H1 (cell line): Measurements from ENCODE around the gene CTSA. TPM values are rescaled to one million over a fixed set of nuclear protein-coding genes. Genes with fewer than 3 reads are reported as not detected.

Experiments used
- CTCF ChIA-PET: fragments of 300-600 bp; sonication (Branson Sonifier 250); formaldehyde crosslinking; loops from one replicate; lab custom pipeline; 2021; ENCODE audit not compliant: partially characterized antibody; lab: Charles Lee
- POLR2A ChIA-PET: fragments of 300-600 bp; sonication (Branson Sonifier 250); formaldehyde crosslinking; loops from one replicate; lab custom pipeline; 2021; ENCODE audit warnings: inconsistent platforms; ENCODE audit not compliant: partially characterized antibody; lab: Charles Lee
- DNase-seq, 2 experiments: peaks; one replicate each; pipeline versions ENCODE4 v3.0.0 to v3.0.0-alpha.2; 2010 to 2022; ENCODE audit warnings: low spot score in 2 of 2, low read depth in 1 of 2, mixed read lengths in 1 of 2
- FAIRE-seq: peaks from 2 replicates; lab custom pipeline; 2011; peaks lifted over from hg19 to GRCh38; lab: Jason Lieb, UNC
- H2AFZ ChIP-seq: 2 replicates; pipeline ENCODE4 v1.8.1; 2012; ENCODE audit warnings: low read length, inconsistent platforms
- H2AK5ac ChIP-seq: 2 replicates; pipeline ENCODE4 v1.6.1; 2013; ENCODE audit warnings: low read depth, low read length
- H2BK120ac ChIP-seq: replicated peaks from 2 replicates; pipeline ENCODE3; 2013; ENCODE audit warnings: low read depth, low read length, inconsistent platforms
- H2BK12ac ChIP-seq: 2 replicates; pipeline ENCODE4 v1.6.1; 2013; ENCODE audit warnings: low read depth, low read length
- H2BK15ac ChIP-seq: 2 replicates; pipeline ENCODE4 v1.6.1; 2013; ENCODE audit warnings: low read length
- H2BK20ac ChIP-seq: 2 replicates; pipeline ENCODE4 v1.6.1; 2013; ENCODE audit warnings: low read length
- H2BK5ac ChIP-seq: 2 replicates; pipeline ENCODE4 v1.6.1; 2013; ENCODE audit warnings: low read depth, low read length
- H3K14ac ChIP-seq: 2 replicates; pipeline ENCODE4 v1.6.1; 2013; ENCODE audit warnings: inconsistent platforms; ENCODE audit not compliant: insufficient read length
- H3K18ac ChIP-seq: 2 replicates; pipeline ENCODE4 v1.6.1; 2013; ENCODE audit warnings: low read length; ENCODE audit errors: extremely low read depth
- H3K23ac ChIP-seq: 2 replicates; pipeline ENCODE4 v1.6.1; 2013; ENCODE audit warnings: inconsistent platforms; ENCODE audit not compliant: insufficient read length
- H3K23me2 ChIP-seq: 2 replicates; pipeline ENCODE4 v1.6.1; 2013; ENCODE audit warnings: low read depth, low read length
- H3K27ac ChIP-seq: 2 replicates; pipeline ENCODE4 v1.6.1; 2011; ENCODE audit warnings: low read depth, low read length, inconsistent platforms
- H3K27me3 ChIP-seq, 4 experiments: replicated peaks in 1 of 4; 1 replicate in 1 of 4; 2 replicates in 3 of 4; pipeline versions ENCODE4 v1.6.1 to v1.8.1; 2011 to 2013; ENCODE audit warnings: low read length in 3 of 4, mild to moderate bottlenecking in 3 of 4, inconsistent platforms in 2 of 4, mixed read lengths in 2 of 4, moderate library complexity in 1 of 4; ENCODE audit not compliant: control insufficient read depth in 3 of 4, insufficient read depth in 3 of 4; ENCODE audit errors: extremely low read depth in 1 of 4
- H3K36me3 ChIP-seq, 4 experiments: 2 replicates each; pipeline versions ENCODE4 v1.6.1 to v1.8.1; 2011 to 2013; ENCODE audit warnings: mild to moderate bottlenecking in 4 of 4, low read length in 3 of 4, moderate library complexity in 2 of 4, control low read depth in 1 of 4, inconsistent platforms in 1 of 4; ENCODE audit not compliant: insufficient read depth in 4 of 4, control insufficient read depth in 2 of 4
- H3K4ac ChIP-seq: replicated peaks from 2 replicates; pipeline ENCODE3; 2013; ENCODE audit warnings: low read length, low read depth, mixed read lengths, inconsistent platforms; ENCODE audit not compliant: insufficient read length
- H3K4me1 ChIP-seq, 4 experiments: replicated peaks in 1 of 4; 1 replicate in 1 of 4; 2 replicates in 3 of 4; pipeline versions ENCODE4 v1.6.1 to v1.8.1; 2011 to 2013; ENCODE audit warnings: low read length in 3 of 4, inconsistent platforms in 2 of 4, mixed read lengths in 1 of 4; ENCODE audit not compliant: insufficient read depth in 4 of 4, control insufficient read depth in 3 of 4
- H3K4me2 ChIP-seq, 2 experiments: 2 replicates each; pipeline versions ENCODE4 v1.6.1 to v1.8.1; 2011 to 2013; ENCODE audit warnings: low read depth in 2 of 2, low read length in 2 of 2, control low read depth in 1 of 2, inconsistent platforms in 1 of 2, mild to moderate bottlenecking in 1 of 2; ENCODE audit not compliant: insufficient read depth in 1 of 2
- H3K4me3 ChIP-seq, 4 experiments: fragments of 200-600, 300-600 bp in 1 of 4; sonication (generic), shearing (Covaris generic), sonication (Bioruptor Twin) in 1 of 4; 2 replicates each; pipeline versions ENCODE4 v1.5.1 to v1.8.1; 2011 to 2016; ENCODE audit warnings: low read length in 4 of 4, low read depth in 3 of 4, control low read depth in 2 of 4, inconsistent platforms in 2 of 4, mild to moderate bottlenecking in 2 of 4, mixed read lengths in 1 of 4, moderate library complexity in 1 of 4; ENCODE audit not compliant: insufficient read depth in 2 of 4; ENCODE audit errors: extremely low read depth in 1 of 4
- H3K56ac ChIP-seq: replicated peaks from 2 replicates; pipeline ENCODE3; 2013; ENCODE audit warnings: low read depth, mild to moderate bottlenecking, mixed read lengths, low read length, inconsistent platforms; ENCODE audit not compliant: insufficient read length
- H3K79me1 ChIP-seq: 2 replicates; pipeline ENCODE4 v1.6.1; 2013; ENCODE audit warnings: low read depth, low read length, control low read depth
- H3K79me2 ChIP-seq, 2 experiments: 2 replicates each; pipeline versions ENCODE4 v1.6.1 to v1.8.1; 2012 to 2013; ENCODE audit warnings: low read length in 2 of 2, mild to moderate bottlenecking in 2 of 2, inconsistent platforms in 1 of 2; ENCODE audit not compliant: insufficient read depth in 2 of 2, control insufficient read depth in 1 of 2
- H3K9ac ChIP-seq, 4 experiments: replicated peaks in 1 of 4; 1 replicate in 1 of 4; 2 replicates in 3 of 4; pipeline versions ENCODE4 v1.6.1 to v1.8.1; 2011 to 2013; ENCODE audit warnings: low read depth in 3 of 4, low read length in 3 of 4, control low read depth in 2 of 4, mild to moderate bottlenecking in 2 of 4, moderate library complexity in 2 of 4, inconsistent platforms in 1 of 4; ENCODE audit errors: extremely low read depth in 1 of 4
- H3K9me3 ChIP-seq, 2 experiments: 2 replicates each; pipeline versions ENCODE4 v1.6.1 to v1.8.1; 2012 to 2013; ENCODE audit warnings: mild to moderate bottlenecking in 2 of 2, moderate library complexity in 2 of 2, control low read depth in 1 of 2, inconsistent platforms in 1 of 2, low read depth in 1 of 2, low read length in 1 of 2, mixed read lengths in 1 of 2; ENCODE audit not compliant: insufficient read depth in 2 of 2
- H4K20me1 ChIP-seq, 2 experiments: replicated peaks in 1 of 2; 2 replicates each; pipeline versions ENCODE3 to v1.8.1; 2011 to 2013; ENCODE audit warnings: inconsistent platforms in 2 of 2, low read length in 2 of 2, mild to moderate bottlenecking in 1 of 2; ENCODE audit not compliant: insufficient read depth in 2 of 2, control insufficient read depth in 1 of 2
- H4K5ac ChIP-seq: 2 replicates; pipeline ENCODE4 v1.6.1; 2013; ENCODE audit warnings: low read length, low read depth, mixed read lengths, inconsistent platforms; ENCODE audit not compliant: insufficient read length
- H4K8ac ChIP-seq: 2 replicates; pipeline ENCODE4 v1.8.0; 2013; ENCODE audit warnings: mild to moderate bottlenecking, moderate library complexity, low read length, inconsistent platforms; ENCODE audit not compliant: insufficient read depth; ENCODE audit errors: extremely low read depth
- H4K91ac ChIP-seq: replicated peaks from 2 replicates; pipeline ENCODE3; 2013; ENCODE audit warnings: low read length, mixed read lengths, inconsistent platforms; ENCODE audit not compliant: insufficient read length
- BRCA1 ChIP-seq: IDR thresholded peaks from 2 replicates; pipeline ENCODE4 v1.6.1; 2012; ENCODE audit warnings: low read depth, low read length, improper control_type of control experiment
- CEBPB ChIP-seq: IDR thresholded peaks from 2 replicates; pipeline ENCODE4 v1.6.1; 2012; ENCODE audit warnings: low read depth, low read length
- JUN ChIP-seq: IDR thresholded peaks from 2 replicates; pipeline ENCODE4 v1.6.1; 2011; ENCODE audit warnings: low read depth, mild to moderate bottlenecking, improper control_type of control experiment, low read length
- KDM5A ChIP-seq: fragments of 200-600 bp; IDR thresholded peaks from 2 replicates; pipeline ENCODE4 v1.7.1; 2012; ENCODE audit warnings: mild to moderate bottlenecking, low read length, inconsistent platforms, mixed read lengths
- POLR2A ChIP-seq, 2 experiments: IDR thresholded peaks; 1 replicate in 1 of 2; 2 replicates in 1 of 2; pipeline ENCODE4 v1.6.1; 2011; ENCODE audit warnings: low read depth in 2 of 2, low read length in 2 of 2, mild to moderate bottlenecking in 2 of 2; ENCODE audit errors: control extremely low read depth in 1 of 2
- SAP30 ChIP-seq: fragments of 300-600 bp; sonication (generic); IDR thresholded peaks from 2 replicates; pipeline ENCODE4 v1.7.1; 2012; ENCODE audit warnings: low read length, moderate library complexity, mild to moderate bottlenecking, inconsistent platforms; ENCODE audit not compliant: insufficient read depth, insufficient replicate concordance
- SP1 ChIP-seq: IDR thresholded peaks from 2 replicates; pipeline ENCODE4 v1.6.1; 2011; ENCODE audit warnings: low read depth, low read length
- WGBS, 2 experiments: shearing (Covaris generic) in 1 of 2; methylation state at CpG; one replicate each; pipeline versions ENCODE4 v1.1.6 to v1.1.7; 2013 to 2015; ENCODE audit warnings: low lambda C conversion rate in 2 of 2, mixed read lengths in 2 of 2, inconsistent platforms in 1 of 2, low coverage in 1 of 2, missing lambda C conversion rate in 1 of 2; ENCODE audit not compliant: insufficient replicate concordance in 2 of 2, insufficient coverage in 1 of 2, insufficient read length in 1 of 2; ENCODE audit errors: extremely low coverage in 1 of 2, missing lambda C conversion rate in 1 of 2; 5-methylcytosine and 5-hydroxymethylcytosine counted together
- polyA plus RNA-seq, 7 experiments: library from polyadenylated mRNA; depleted of rRNA in 3 of 7; stranded (reverse) in 5 of 7; unstranded in 2 of 7; fragments of >200 nt in 5 of 7; fragments of 200-250 nt in 2 of 7; gene quantifications; 1 replicate in 5 of 7; 2 replicates in 1 of 7; 4 replicates in 1 of 7; pipeline versions ENCODE4 v1.2.1 to v1.2.3, GENCODE V29; 2011 to 2013; ENCODE audit warnings: missing spikeins in 2 of 7, mixed read lengths in 2 of 7
- total RNA-seq: library from RNA; stranded (reverse); fragmentation: NEBNext Ultra II Directional; extraction: Animal tissue kit (Norgen Biotek cat#: 25700); gene quantifications from 2 replicates; pipeline ENCODE4 v1.2.1, GENCODE V29; 2021
- TF ChIP-seq, protein P1 (sequence below), 3 experiments: IDR thresholded peaks; 1 replicate in 2 of 3; 2 replicates in 1 of 3; pipeline versions ENCODE4 v1.5.1 to v1.6.1; 2011; ENCODE audit warnings: low read length in 3 of 3, mild to moderate bottlenecking in 3 of 3, inconsistent platforms in 2 of 3, low read depth in 1 of 3, moderate library complexity in 1 of 3; ENCODE audit not compliant: insufficient read depth in 1 of 3; ENCODE audit errors: control extremely low read depth in 1 of 3

CTSA gene
- total and polyA plus RNA-seq, 2 of the 8 experiments (the other 6 are each of a cell fraction or from before 2014, with no cell fraction given), result 49.7 to 74.0 TPM

DNA sequence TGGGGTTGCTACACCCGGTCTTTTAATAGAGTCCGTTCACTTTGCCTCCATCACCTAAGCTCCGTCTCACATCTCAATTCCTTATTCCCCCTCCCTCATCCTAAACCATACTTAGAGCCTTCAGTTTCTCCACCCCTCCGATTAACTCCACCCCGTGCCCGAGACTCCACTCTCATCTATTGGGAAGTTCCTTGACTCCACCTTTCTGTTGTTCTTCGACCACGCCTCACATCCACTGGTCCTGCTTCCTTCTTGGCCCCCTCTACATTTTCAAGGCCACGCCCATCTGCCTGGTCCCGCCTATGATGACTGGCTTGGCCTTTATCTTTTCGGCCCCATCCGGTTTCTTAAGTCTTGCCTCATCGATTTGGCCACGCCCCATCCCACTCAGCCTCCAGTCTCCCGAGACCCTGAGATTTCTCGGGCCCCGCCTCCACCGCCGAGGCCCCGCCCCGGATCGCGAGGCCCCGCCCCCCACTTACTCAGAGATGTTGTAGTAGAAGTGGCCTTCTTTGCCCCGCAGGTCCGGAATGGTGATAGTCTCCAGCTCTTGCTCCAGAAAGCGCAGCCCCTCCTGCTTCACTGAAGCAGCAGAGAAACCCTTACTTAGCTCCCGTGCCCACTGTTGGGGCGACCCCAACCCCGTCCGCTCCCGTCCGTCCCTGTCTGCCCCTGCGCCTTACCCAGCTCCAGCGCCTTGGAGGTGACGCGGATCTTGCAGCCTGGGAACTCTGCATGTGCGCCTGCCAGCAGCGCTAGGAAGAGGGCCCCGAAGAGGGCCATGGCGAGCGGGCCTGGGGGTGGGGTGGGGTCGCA, 19.7 kb downstream of the CTSA start:
- FAIRE-seq, result peak; percentile 94
- peak; percentile 62; the same call in 1 of the 2 replicates for TF ChIP-seq BRCA1
- TF ChIP-seq SP1, result peak; percentile 12; the same call in 1 of the 2 replicates
- TF ChIP-seq SAP30, result no peak
- TF ChIP-seq POLR2A (IDR thresholded peaks at IDR 0.05; ENCODE audit: control extremely low read depth in 1 of 2, low read depth in 2 of 2, low read length in 2 of 2), result peak; percentile 59 to 68; a peak in 2 of 3 replicates
- TF ChIP-seq CEBPB, result peak; percentile 98
- TF ChIP-seq, protein P1, sequence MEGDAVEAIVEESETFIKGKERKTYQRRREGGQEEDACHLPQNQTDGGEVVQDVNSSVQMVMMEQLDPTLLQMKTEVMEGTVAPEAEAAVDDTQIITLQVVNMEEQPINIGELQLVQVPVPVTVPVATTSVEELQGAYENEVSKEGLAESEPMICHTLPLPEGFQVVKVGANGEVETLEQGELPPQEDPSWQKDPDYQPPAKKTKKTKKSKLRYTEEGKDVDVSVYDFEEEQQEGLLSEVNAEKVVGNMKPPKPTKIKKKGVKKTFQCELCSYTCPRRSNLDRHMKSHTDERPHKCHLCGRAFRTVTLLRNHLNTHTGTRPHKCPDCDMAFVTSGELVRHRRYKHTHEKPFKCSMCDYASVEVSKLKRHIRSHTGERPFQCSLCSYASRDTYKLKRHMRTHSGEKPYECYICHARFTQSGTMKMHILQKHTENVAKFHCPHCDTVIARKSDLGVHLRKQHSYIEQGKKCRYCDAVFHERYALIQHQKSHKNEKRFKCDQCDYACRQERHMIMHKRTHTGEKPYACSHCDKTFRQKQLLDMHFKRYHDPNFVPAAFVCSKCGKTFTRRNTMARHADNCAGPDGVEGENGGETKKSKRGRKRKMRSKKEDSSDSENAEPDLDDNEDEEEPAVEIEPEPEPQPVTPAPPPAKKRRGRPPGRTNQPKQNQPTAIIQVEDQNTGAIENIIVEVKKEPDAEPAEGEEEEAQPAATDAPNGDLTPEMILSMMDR (IDR thresholded peaks at IDR 0.05; ENCODE audit: control extremely low read depth in 1 of 3, insufficient read depth in 1 of 3, low read depth in 1 of 3, low read length in 3 of 3), result no peak
- no peak for TF ChIP-seq KDM5A
- TF ChIP-seq JUN, result peak; percentile 59; the same call in 1 of the 2 replicates

More for the DNA sequence above, 19.7 kb downstream of the CTSA start:
- 0 out of 4 replicates have a peak, but pooled peaks cover 0 to 3% of the 10 kb centered on the region in 2 experiments for H3K79me2 ChIP-seq
- ChIA-PET POLR2A (interaction anchor here (1.0 to 9.2 kb wide), 14 partner anchors 9 to 98 kb away, joined by 3 to 172 read pairs (median 11); partner anchors contain the start of genes CTSA, NEURL2, PCIF1 and ZSWIM1), CTCF (interaction anchor here (0.6 to 2.6 kb wide), 7 partner anchors 21 to 82 kb away, joined by 3 to 12 read pairs (median 4); partner anchors contain the start of genes PCIF1 and ZSWIM1)
- H2BK5ac ChIP-seq, result no peak overlapping the region; the same call in 1 of the 2 replicates
- DNase-seq, result peak; percentile 99 to 100
- H3K56ac ChIP-seq, result no peak overlapping the region
- no peak overlapping the region for H3K14ac ChIP-seq
- H2AFZ ChIP-seq, result no peak overlapping the region
- no peak overlapping the region for H2AK5ac ChIP-seq
- H3K9ac ChIP-seq, result peak overlapping the region in 3 of 4 experiments; percentile 56 to 71 (median 68); a peak in 6 of 7 replicates
- no peak overlapping the region for H3K23ac ChIP-seq
- H3K23me2 ChIP-seq, result peaks cover 11% of the 10 kb centered on the region; the same call in 1 of the 2 replicates
- WGBS, 2 experiments, result 6% methylated on average over 41 of the region's 43 CpGs; no CpG with 5 or more reads in 1 of the 2 experiments
- peak overlapping the region; percentile 90 to 97 for H3K4me2 ChIP-seq
- peaks cover 0 to 2% (median 0%) of the 10 kb centered on the region in 4 experiments; a peak in 3 of 7 replicates for H3K4me1 ChIP-seq
- peak overlapping the region; percentile 88 for H3K18ac ChIP-seq
- no peak overlapping the region for H2BK12ac ChIP-seq
- no peak overlapping the region for H2BK120ac ChIP-seq
- peak overlapping the region; percentile 82 for H4K91ac ChIP-seq
- H2BK20ac ChIP-seq, result no peak overlapping the region
- H3K79me1 ChIP-seq, result no peaks in the 10 kb centered on the region; the same call in 1 of the 2 replicates
- peak overlapping the region; percentile 52 to 81 (median 70) for H3K4me3 ChIP-seq
- peak overlapping the region; percentile 58; the same call in 1 of the 2 replicates for H3K27ac ChIP-seq
- peaks cover 2 to 12% of the 10 kb centered on the region in 2 experiments for H4K20me1 ChIP-seq
- H3K27me3 ChIP-seq, result no peaks in the 10 kb centered on the region
- peaks cover 5 to 25% (median 19%) of the 10 kb centered on the region in 4 experiments; a peak in 6 of 8 replicates for H3K36me3 ChIP-seq
- H3K4ac ChIP-seq, result peak overlapping the region; percentile 65
- no peak overlapping the region for H2BK15ac ChIP-seq
- peak overlapping the region; percentile 58; the same call in 1 of the 2 replicates for H4K8ac ChIP-seq
- H3K9me3 ChIP-seq, result no peaks in the 10 kb centered on the region
- peak overlapping the region; percentile 84 for H4K5ac ChIP-seq
